HuH-7.5 (cell line): ENCODE results near the gene CDC37L1.
"Not testable (repeated sequence)": the region's sequence is repeated elsewhere in the genome, so short reads cannot be mapped to it uniquely, and the experiment has no call there.

ENCODE experiments used
- DNase-seq: peaks from one replicate; pipeline ENCODE4 v3.0.0; 2011; ENCODE audit warnings: low spot score

The CDC37L1 gene

DNA sequence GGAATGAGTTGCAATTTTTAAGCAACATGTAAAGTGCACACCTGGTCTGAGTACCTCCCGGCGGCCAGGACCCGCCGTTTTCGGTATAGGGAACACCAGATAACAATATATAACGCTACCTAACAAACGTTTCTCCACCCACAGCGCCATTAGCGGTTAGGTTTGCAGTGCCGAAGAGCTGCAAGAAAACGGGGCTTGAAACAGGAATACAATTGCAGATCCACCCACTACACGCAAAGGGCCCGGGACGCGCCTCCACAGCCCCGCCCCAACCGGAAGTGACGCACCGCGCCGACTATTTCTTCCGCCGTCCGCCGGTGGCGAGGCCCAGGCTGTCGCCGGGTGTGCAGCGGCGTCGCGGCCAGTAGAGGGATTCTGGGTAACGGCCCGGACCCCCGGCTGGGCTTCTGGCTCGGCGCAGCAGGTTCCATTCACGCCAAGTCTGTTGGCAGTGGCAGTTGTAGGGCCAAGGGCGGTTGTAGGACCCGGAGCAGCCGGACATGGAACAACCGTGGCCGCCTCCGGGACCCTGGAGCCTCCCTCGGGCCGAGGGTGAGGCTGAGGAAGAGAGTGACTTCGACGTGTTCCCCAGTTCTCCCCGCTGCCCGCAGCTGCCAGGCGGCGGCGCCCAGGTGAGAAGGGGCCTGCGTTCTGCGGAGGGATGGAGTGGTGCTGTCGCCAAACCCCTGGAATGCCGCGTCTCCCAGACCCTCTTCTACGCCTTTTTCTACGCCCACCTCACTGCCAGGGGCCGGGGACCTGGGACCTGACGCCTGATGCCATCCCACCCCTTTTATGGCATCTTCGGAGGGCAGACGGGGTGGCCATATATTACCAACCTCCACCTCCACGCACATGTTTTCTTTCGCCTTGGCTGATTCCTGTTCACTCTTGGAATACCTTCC is at the start of gene CDC37L1:
Gene CDC37L1 (plus strand): TSS at position 302 of the 905 bp plus-strand sequence. CDS start 199 bp downstream, at position 501.
- DNase-seq: peak; percentile 41

DNA sequence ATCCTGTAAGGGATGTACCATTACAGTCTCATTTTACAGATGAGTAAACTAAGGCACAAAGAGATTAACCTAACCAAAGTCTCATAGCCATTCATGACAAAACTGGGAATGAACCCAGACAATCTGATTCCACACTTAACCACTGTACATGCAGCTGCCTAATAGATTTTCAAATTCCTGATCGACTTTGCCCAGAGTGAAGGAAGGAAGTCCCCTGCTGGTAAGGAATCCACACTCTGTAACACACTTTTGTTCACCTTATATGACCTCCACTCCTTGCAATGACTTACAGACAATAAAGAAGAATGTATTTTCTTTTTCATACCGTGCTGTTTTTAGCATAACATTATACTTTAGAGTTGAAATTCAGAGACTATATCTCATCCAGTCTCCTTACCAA is 48.5 kb upstream of the CDC37L1 start:
- no peak for DNase-seq

DNA sequence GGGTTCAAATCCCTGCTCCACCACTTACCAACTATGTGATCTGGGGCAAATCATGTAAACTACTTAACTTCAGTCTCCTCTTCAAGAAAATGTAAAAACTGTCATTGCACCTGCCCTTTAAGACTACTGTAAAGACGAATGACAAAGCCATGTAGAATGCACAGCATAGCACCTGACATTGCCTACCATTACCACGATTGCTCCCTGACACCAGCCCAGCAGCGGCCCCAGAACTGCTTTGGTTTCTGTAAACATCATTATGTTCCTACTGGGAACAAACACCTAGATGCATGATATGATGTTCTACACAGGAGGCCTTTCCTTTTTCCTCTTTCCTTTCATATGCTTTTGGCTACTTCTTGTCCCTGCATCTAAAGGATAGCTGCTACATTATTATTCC is 40.4 kb upstream of the CDC37L1 start:
- no peak for DNase-seq

DNA sequence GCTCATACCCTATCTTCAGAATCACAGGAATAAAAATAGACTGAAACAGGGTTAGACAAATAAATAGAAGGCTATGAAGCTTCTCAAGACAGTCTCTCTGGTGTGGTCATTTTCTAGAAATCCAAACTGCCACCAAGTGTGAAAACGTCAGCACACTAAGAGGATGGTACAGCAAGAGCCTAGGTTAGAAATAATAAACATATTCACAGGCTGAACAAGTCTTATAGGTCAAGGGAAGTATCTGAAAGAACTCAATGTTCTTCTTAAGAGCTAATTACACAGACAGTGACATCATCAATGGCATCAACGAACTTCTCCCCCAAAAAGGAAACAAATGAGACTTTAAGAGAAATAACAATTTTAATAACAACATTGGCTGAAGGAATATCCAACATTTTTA is 39.9 kb upstream of the CDC37L1 start:
- DNase-seq: no peak

DNA sequence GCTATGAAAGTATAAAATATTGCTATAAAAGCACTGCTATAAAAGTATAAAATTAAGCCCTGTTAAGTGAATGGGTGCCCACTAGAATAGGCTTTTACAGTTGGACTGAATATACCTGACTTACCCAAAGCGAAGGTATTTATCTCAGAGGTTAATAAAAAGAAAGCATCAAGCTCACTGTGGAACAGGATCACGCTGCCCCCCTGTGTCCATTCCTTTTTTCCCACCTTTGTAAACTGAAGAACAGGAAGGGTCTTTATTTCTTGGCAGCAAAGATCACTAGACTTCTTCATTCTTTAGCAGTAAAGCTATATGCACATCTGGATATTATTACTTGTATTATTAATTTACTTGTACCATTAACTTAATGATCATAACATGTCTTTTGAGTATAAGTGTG is 39.3 kb upstream of the CDC37L1 start:
- DNase-seq: no peak

DNA sequence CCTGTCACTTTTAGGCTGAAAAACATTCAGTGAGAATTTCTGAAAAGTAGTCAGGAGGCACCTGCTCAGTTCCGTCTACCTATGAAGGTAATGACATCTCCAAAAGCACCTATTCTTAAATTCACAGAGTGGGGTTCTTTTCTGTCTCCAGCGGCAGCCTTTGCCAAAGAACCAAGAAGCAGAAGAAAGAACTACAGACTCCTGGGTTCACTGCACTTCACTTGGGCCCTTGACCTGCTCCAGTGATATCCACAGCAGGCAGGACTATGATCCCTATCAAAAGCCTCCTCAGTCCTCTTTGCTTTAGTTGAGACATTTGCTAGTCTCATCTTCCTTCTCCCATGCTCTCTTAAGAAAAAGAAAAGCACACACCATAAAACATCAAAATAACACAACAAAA is 37.0 kb upstream of the CDC37L1 start:
- DNase-seq: no peak

DNA sequence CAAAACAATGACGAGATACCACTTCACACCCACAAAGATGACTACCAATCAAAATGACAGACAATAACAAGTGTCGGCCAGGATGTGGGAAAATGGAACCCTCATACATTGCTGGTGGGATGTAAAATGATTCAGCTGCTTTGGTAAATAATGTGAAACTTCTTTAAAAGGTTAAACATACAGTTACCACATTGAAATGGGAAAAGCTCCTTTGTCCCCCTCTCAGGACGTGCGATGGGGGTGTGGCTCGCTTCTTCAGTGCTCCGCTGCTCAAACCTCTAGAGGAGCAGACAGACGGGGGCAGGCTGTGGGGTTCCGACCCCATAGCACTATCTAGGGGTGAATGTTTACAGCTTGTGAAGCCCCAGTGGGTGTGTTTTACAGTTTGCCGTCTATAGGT is 25.3 kb upstream of the CDC37L1 start:
- no peak for DNase-seq

DNA sequence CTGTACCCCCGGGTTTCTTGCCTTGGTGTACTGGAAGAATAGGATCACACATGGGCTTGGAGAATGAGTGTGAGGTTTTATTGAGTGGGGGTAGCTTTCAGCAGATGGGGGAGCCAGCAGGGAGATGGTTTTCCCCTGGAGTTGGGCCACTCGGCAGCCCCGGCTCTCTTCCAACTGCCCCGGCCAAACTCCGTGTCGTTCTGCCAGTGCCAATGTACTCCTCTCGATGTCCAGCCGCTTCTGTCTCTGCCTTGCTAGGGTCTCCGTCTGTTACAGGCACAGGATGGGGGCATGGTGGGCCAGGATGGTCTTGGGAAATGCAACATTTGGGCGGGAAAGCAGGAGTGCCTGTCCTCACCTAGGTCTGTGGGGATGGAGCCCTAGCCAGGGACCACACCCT is 24.8 kb upstream of the CDC37L1 start:
- DNase-seq: no peak

DNA sequence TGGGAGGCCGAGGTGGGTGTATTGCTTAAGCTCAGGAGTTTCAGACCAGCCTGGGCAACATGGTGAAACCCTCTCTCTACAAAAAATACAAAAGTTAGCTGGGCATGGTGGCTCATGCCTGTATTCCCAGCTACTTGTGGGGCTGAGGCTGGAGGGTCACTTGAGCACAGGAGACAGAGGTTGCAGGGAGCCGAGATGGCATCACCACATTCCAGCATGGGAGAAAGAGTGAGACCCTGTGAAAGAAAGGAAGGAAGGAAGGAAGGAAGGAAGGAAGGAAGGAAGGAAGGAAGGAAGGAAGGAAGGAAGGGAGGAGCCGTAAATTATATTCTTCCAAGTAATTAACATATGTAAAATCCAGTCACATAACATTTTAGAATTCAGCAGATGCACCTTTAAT is 23.2 kb upstream of the CDC37L1 start:
- not testable (repeated sequence) for DNase-seq

DNA sequence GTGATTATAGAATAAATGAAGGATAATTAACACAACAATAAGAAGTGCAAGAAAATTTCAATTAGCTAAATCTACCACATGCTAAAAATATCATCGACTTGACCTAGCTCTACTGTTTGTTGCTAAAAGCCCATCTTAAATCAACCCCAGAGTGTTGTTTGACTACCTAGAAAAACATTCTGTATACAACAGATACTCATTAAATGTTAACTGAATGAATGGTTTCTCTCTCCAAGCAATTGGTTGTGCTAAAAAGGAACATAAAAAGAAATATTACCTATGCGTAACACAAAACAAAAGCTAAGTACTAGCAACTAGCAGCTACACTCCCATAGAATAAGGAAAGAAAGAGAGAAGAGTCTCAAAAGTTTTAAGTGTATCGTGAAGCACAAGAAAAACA is 22.7 kb upstream of the CDC37L1 start:
- DNase-seq: no peak

DNA sequence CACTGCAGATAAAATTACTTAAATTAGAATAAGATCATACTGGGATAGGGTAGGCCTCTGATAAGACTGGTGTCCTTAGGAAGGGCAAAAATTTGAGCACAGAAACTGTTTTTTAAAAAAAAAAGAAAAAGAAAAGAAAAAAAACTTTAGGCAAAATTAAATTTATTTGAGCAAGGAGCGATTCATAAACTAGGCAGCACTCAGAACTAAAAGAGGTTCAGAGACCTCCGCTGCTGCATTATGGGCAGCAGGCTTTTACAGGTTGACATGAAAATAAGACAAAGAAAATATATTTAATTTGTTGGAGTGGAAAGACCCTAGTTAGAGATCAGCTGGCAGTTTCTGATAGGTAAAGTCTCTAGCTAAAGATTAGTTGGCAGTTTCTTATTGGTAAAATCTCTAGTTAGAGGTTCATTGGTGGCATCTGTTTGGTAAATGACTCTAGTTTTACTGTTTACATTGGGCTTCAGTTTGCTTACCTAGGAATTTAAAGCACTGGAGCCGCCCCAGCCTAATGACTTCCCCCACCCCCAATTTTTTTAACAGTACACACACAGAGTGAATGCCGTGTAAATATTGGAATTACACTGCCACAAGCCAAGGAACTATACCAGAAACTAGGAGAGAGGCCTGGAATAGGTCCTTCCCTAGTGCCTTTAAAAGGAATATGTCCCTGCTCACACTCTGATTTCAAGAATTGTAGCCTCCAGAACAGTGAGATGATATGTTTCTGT is 21.8 kb upstream of the CDC37L1 start:
- peak; percentile 25 for DNase-seq

DNA sequence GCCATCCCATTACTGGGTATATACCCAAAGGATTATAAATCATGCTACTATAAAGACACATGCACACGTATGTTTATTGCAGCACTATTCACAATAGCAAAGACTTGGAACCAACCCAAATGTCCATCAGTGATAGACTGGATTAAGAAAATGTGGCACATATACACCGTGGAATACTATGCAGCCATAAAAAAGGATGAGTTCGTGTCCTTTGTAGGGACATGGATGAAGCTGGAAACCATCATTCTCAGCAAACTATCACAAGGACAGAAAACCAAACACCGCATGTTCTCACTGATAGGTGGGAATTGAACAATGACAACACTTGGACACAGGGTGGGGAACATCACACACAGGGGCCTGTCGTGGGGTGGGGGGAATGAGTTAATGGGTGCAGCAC is 18.7 kb upstream of the CDC37L1 start:
- DNase-seq: not testable (repeated sequence)

DNA sequence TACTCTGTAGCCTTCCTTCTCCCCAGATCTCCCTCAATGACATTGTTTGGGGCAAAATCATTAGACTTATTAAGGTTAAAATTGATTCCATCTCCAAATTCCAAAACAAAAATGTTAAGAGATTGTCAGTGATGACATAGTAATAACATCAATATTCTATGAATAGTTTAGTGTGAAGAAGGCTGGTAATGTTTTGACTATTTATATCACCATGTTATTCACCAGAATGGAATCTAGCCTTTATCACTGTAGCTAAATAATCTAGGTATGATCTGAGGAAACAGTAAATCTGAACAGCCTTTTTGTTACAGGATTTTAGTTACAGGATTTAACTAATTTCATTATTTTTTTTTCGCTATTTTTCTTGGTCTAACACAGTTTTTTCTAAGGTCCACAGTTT is 18.2 kb upstream of the CDC37L1 start:
- no peak for DNase-seq

DNA sequence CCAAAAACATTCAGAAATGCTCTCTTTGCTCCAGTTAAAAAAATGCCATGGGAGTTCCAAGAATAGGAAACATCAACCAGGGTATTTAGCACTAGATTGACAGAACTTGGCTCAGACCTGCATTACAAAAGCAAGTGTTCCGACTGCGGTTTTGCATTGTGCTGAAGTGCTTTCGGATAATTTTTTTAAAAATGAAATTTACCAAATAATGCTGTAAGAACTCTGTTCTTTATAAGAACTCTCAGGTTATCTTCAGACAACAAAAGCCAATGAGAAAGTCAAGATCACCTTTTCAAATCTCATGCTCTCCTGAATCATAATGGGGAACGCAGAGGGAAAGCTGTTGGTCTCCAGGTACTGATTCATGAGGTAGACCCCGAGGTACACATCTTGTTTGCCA is 17.8 kb upstream of the CDC37L1 start:
- DNase-seq: no peak

DNA sequence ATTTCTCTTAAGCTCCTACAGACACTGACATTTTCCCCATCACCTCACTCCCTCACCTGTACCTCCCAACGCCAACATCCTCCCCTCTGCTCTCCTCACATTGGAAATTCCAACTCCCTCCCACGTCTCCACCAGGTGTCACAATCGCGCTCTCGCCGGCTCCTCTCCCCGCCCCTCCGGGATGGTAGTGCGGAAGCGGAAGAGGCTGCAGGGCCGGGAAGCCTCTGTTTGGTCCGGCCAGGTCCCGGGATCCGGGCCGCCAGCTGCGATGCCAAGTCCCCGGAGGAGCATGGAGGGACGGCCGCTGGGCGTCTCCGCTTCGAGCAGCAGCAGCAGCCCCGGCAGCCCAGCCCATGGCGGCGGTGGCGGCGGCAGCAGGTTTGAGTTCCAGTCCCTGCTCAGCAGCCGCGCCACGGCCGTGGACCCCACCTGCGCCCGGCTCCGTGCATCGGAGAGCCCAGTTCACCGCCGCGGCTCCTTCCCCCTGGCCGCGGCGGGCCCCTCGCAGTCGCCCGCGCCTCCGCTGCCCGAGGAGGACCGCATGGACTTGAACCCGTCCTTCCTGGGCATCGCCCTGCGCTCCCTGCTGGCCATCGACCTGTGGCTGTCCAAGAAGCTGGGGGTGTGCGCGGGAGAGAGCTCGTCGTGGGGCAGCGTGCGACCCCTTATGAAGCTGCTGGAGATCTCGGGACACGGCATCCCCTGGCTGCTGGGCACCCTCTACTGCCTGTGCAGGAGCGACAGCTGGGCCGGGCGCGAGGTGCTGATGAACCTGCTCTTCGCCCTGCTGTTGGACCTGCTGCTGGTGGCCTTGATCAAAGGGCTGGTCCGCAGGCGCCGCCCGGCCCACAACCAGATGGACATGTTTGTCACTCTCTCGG is 17.0 kb upstream of the CDC37L1 start, which contains the start of gene PLPP6:
Gene PLPP6 (plus strand): TSS at position 187 of the 881 bp plus-strand sequence. CDS start 82 bp downstream, at position 269.
- peak; percentile 72 for DNase-seq

DNA sequence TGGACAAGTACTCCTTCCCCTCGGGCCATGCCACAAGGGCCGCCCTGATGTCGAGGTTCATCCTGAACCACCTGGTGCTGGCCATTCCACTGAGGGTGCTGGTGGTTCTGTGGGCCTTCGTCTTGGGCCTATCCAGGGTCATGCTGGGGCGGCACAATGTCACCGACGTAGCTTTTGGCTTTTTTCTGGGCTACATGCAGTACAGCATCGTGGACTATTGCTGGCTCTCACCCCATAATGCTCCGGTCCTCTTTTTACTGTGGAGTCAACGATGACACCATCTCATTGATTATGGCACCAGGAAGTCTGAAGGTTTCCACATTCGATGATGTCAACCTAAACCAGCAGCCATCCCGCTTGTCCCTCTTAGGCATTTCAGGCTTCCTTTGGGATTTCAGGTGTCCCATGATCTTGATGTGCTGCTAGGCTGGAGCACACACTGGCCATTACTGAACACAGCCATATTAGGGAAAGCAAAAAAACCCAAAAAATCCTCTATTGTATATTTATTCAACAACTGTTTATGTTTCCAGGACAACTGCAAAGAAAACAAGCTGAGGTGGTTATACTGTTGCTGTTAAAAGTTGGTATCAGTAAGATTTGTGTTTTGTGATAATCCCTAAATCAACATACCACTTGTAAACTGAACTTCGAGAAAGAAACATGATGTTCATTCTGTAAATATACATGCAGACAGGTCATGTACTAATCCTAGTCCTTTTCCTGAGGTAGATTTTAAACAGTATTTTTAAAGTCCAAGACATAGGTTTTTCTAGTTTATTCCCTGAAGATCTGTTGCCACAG is 16.2 kb upstream of the CDC37L1 start:
- peak; percentile 61 for DNase-seq

DNA sequence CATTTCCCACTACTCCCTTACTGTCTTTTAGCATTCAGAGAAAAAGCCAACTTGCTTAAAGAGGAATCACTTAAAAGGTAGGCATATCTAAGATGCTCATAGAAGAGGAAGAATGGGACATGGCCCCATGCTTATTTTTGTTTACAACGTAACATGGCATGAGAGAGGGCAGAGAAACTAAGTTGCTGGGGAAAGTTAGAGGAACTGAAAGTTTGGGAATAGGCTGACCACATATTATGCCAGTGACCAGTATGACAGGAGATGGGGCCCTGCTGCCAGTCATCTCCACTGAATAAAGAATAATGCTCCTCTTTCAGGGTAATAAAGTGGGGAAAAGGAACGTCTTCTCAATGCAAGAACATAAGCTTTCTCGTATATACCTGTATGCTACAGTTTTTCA is 15.4 kb upstream of the CDC37L1 start:
- DNase-seq: no peak

DNA sequence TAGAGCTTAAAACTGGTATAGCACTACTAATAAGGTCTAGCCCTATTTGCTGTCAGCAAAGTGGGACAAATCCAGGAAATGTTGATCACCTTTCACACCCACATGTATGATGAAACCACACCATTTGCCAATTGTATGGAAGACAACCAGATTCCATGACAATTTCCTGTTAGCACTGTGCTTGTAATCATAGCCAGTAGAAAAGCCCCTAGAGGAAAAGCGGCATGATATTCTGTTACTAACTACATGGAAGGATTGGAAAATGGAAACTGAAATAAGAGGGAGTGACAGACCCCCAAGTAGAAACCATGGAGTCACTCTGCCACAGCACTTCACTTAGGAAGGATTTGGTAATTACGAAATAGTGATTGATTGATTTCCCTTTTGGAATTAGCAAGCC is 14.0 kb upstream of the CDC37L1 start:
- no peak for DNase-seq

DNA sequence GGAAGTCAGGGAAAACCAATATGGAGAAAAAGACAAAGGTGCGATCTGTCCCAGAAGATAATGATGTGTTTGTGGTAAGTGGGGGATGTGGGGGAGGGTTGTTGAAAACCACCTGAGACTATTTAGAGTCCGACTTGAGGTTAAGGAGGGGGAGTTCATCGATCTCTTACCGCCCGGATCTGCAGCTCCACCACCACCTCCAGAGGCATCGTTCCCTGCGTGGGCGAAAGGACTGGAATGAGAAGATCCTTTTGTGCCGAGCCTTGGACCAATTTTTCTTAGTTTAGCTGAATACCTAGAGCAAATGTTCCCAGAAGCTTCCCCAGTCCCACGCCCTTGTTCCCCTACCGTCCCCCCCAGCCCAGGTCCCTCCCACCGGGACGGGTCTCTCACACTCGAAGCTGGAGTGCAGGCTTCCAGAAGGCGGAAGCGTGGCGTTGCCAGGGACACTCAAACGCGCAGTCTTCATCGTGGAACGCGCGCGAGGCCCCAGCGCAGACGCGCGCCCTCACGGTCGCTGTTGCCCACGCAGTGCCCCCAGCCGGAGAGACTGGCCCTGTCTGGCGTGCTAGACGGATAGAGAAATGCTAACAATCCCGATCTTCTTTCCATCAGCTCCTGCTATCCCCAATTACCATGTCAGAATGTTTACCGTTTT is 13.2 kb upstream of the CDC37L1 start, which contains the start of gene SPATA6L:
Gene SPATA6L (minus strand): TSS at position 439 of the 658 bp plus-strand sequence. CDS start 230 bp downstream, at position 209.
- peak; percentile 26 for DNase-seq

DNA sequence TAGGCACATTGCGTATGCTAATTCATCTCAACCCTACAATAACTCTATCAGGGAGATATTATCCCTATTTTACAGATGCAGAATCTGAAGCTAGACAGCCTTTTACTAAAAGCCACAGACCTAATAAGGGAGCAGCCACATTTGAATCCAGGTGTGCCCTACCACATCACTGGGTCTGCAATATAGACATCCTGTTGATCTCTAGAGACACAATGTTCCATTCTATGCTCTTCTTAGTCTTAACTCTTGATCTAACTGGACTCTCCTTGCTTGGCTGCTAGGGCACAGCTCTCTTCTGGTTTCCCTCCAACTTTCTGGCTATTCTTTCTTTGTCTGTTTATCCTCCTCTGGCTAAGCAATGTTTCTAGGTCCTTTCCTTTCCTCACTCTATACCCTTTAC is 11.7 kb upstream of the CDC37L1 start:
- DNase-seq: no peak

DNA sequence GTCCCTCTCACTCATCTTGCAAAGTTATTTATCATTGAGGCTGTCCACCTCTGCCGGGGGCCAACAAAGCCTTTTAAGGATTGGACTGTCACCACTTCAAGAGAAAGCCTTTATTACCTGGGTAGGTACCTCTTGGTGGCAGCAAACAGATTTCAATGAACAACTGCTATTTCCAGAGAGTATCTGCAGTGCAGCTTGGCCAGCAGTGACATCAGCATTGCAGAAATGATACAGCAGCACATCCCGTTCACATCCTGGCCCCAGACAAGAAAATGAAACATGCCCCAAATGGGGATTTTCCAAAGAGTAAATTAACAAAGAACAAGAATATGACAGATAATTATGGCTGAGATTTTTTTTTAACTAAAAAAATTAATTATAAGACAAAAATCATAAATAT is 10.8 kb upstream of the CDC37L1 start:
- no peak for DNase-seq
